Measurements from ENCODE around the gene MYL9. TPM values are rescaled to one million over a fixed set of nuclear protein-coding genes. Genes with fewer than 3 reads are reported as not detected.

MYL9 gene
- polyA plus RNA-seq, 2 of the 4 experiments (the other 2 are of a cell fraction) = 2.2 to 29.5 TPM

GRCh38 chr20:36550790-36551299 lies 9.5 kb downstream of the MYL9 start:
- Histone ChIP-seq H3K4me2 (no peak overlapping the region), H3K4me1 (no peaks in the 10 kb centered on the region), H3K4me3 (no peak overlapping the region), H3K27ac (no peak overlapping the region), H3K9me3 (no peaks in the 10 kb centered on the region)
- DNase-seq (ENCODE audit: low read depth in 1 of 2, low spot score in 1 of 2) = no peak
- 75% methylated on average over 8 of the region's 15 CpGs for WGBS (ENCODE audit: missing lambda C conversion rate)
- TF ChIP-seq NFE2L2 (conservative IDR thresholded peaks at IDR 0.05; ENCODE audit: low read length) (no peak), MAX (IDR thresholded peaks at IDR 0.05) (no peak), KDM5A (IDR thresholded peaks at IDR 0.05) (no peak), RNF2 (IDR thresholded peaks at IDR 0.05; ENCODE audit: borderline replicate concordance, low read depth) (no peak), FOSL2 (IDR thresholded peaks at IDR 0.05) (no peak), FOSL2 (CRISPR knock-in tag; IDR thresholded peaks at IDR 0.05) (no peak), NR3C1 (IDR thresholded peaks at IDR 0.05) (no peak)
- ATAC-seq = peak in 1 of 2 experiments; percentile 14; a peak in 1 of 6 replicates
- CTCF ChIA-PET = interaction anchor here (0.7 to 3.4 kb wide), 6 partner anchors 9 to 1111 kb away, joined by 3 to 21 read pairs (median 3); partner anchors contain the start of genes MYL9 and RAB5IF
- FAIRE-seq = no peak
- POLR2A ChIA-PET = no interaction called here

GRCh38 chr20:36555248-36555647 lies 13.9 kb downstream of the MYL9 start:
- CTCF ChIA-PET = interaction anchor here (0.9 kb wide), 1 partner anchor 16 kb away, joined by 3 read pairs; no protein-coding TSS in a partner anchor
- FAIRE-seq = no peak
- Histone ChIP-seq H3K4me1 (no peaks in the 10 kb centered on the region), H3K4me3 (no peak overlapping the region), H3K27ac (no peak overlapping the region), H3K4me2 (no peak overlapping the region), H3K9me3 (no peaks in the 10 kb centered on the region)
- POLR2A ChIA-PET = no interaction called here
- TF ChIP-seq E2F6 (IDR thresholded peaks at IDR 0.05; ENCODE audit: borderline replicate concordance, low read depth) (no peak), CHD4 (IDR thresholded peaks at IDR 0.05; ENCODE audit: borderline replicate concordance) (no peak), CEBPB (IDR thresholded peaks at IDR 0.05) (no peak), FOSL2 (IDR thresholded peaks at IDR 0.05) (no peak), FOSL2 (CRISPR knock-in tag; IDR thresholded peaks at IDR 0.05) (no peak), BHLHE40 (IDR thresholded peaks at IDR 0.05; ENCODE audit: low read depth, low read length) (no peak), SMC3 (IDR thresholded peaks at IDR 0.05) (no peak), FOXS1 (CRISPR knock-in tag; IDR thresholded peaks at IDR 0.05) (no peak), KDM1A (IDR thresholded peaks at IDR 0.05; ENCODE audit: low read depth) (no peak), TFCP2L1 (CRISPR knock-in tag; IDR thresholded peaks at IDR 0.05) (no peak), NR3C1 (IDR thresholded peaks at IDR 0.05) (no peak), HDAC2 (IDR thresholded peaks at IDR 0.05) (no peak), HOXB13 (CRISPR knock-in tag; IDR thresholded peaks at IDR 0.05; ENCODE audit: low read depth) (no peak), MAX (IDR thresholded peaks at IDR 0.05) (no peak), ZFP36 (IDR thresholded peaks at IDR 0.05; ENCODE audit: borderline replicate concordance, partially characterized antibody) (no peak), CBX8 (IDR thresholded peaks at IDR 0.05) (no peak), HOXA7 (CRISPR knock-in tag; IDR thresholded peaks at IDR 0.05) (no peak), EHF (CRISPR knock-in tag; IDR thresholded peaks at IDR 0.05) (no peak)
- DNase-seq (ENCODE audit: low read depth in 1 of 2, low spot score in 1 of 2) = no peak
- no peak for ATAC-seq
- WGBS (ENCODE audit: missing lambda C conversion rate) = 44% methylated on average over 2 of the region's 2 CpGs

- ChIA-PET POLR2A (no interaction called here), CTCF (interaction anchor here (0.6 kb wide), 2 partner anchors 31 to 204 kb away, joined by 3 to 5 read pairs; no protein-coding TSS in a partner anchor)
- no peak overlapping the region for H3K27ac ChIP-seq
- no peak overlapping the region for H3K4me2 ChIP-seq
- no peaks in the 10 kb centered on the region for H3K4me1 ChIP-seq
- no peak for FAIRE-seq
- 27% methylated on average over 2 of the region's 2 CpGs for WGBS (ENCODE audit: missing lambda C conversion rate)
- H3K9me3 ChIP-seq = peaks cover 12% of the 10 kb centered on the region; the same call in 1 of the 3 replicates
- H3K4me3 ChIP-seq = no peak overlapping the region
- no peak for ATAC-seq
- no peak for DNase-seq (ENCODE audit: low read depth in 1 of 2, low spot score in 1 of 2)
- TF ChIP-seq CTCF (IDR thresholded peaks at IDR 0.05) (no peak), HDAC2 (IDR thresholded peaks at IDR 0.05) (no peak), HOXA7 (CRISPR knock-in tag; IDR thresholded peaks at IDR 0.05) (no peak), NFE2L2 (conservative IDR thresholded peaks at IDR 0.05; ENCODE audit: low read length) (no peak), ZSCAN20 (CRISPR knock-in tag; IDR thresholded peaks at IDR 0.05) (no peak), CHD2 (IDR thresholded peaks at IDR 0.05; ENCODE audit: low read length, partially characterized antibody) (no peak), MAZ (IDR thresholded peaks at IDR 0.05; ENCODE audit: borderline replicate concordance, low read depth, low read length) (no peak), EP300 (IDR thresholded peaks at IDR 0.05) (no peak), POLR2AphosphoS2 (conservative IDR thresholded peaks at IDR 0.05; ENCODE audit: low read length) (no peak), PHF8 (IDR thresholded peaks at IDR 0.05; ENCODE audit: borderline replicate concordance, low read depth) (no peak), ATOH8 (CRISPR knock-in tag; IDR thresholded peaks at IDR 0.05; ENCODE audit: low read depth) (no peak), CHD4 (IDR thresholded peaks at IDR 0.05; ENCODE audit: borderline replicate concordance) (no peak), JUNB (IDR thresholded peaks at IDR 0.05) (no peak), ELK1 (IDR thresholded peaks at IDR 0.05; ENCODE audit: low read depth, low read length) (no peak)
These were observed 21.4 kb downstream of the MYL9 start for GRCh38 chr20:36562724-36563123.

Data from A549 (cell line).